Inflammatory macrophage treated with lipopolysaccharide for 4 hours (primary cell): ENCODE data around the gene EIF4EBP2.

Experiments
- DNase-seq: peaks from one replicate; pipeline ENCODE4 v3.0.0-alpha.2; 2020

Gene EIF4EBP2

GRCh38 chr10:70462349-70462984 lies 58.5 kb downstream of the EIF4EBP2 start:
- DNase-seq = no peak

DNA sequence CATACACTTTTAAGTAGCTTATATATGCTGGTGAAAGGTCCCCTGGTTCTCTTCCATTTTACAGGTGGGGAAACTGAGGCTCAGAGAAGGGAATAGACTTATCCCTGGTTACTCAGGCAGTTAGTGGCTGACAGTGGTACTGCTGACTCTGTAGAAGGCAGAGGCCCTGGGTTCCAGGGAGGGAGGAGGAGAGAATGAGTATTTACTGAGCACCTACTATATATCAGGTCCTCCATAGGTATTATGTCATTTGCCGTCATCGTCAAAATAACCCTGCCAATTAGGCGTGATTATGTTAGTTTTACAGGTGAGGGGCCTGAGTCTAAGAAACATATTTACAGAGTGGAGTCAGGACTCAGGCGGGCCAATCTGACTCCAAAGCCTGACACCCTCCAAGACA lies 61.3 kb downstream of the EIF4EBP2 start:
- no peak for DNase-seq

DNA sequence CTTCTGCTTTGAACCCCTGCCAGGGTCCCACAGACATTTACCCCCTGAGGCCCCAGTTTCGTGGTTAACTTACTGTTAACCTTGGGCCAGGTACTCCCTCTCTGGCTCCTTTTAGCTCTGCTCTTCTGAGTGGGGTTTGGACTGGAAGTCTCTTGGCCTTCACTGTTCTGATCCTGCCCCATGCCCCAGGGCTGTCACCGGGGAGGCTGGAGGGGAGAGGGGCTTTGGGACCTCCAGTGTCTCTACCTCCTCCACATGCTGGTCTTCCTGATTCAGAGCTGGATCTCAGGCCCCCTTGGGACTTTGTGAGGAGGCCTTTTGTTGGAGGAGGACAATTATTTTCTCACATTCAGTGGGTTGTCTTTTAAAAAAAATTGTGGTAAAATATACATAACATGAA lies 61.9 kb downstream of the EIF4EBP2 start:
- no peak for DNase-seq

DNA sequence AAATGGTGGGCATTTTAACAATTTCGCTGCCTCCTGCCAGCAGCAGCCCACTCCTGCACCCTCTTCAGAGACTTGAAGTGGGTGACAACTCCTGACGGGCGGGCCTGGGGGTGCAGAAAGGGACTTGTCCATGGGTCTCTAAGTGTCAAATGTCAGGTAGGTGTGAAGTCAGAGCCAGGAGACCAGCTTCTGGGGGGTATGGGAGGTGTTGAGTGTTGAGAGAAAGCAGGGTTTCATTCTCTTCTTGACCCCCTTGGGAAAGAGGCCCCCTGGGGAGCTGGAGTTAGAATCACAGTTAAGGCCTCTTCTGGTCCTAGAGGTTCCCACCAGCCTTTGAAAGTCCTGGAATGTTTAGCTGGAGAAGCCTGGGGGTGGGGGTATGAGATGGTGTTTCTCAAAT lies 63.0 kb downstream of the EIF4EBP2 start:
- no peak for DNase-seq

DNA sequence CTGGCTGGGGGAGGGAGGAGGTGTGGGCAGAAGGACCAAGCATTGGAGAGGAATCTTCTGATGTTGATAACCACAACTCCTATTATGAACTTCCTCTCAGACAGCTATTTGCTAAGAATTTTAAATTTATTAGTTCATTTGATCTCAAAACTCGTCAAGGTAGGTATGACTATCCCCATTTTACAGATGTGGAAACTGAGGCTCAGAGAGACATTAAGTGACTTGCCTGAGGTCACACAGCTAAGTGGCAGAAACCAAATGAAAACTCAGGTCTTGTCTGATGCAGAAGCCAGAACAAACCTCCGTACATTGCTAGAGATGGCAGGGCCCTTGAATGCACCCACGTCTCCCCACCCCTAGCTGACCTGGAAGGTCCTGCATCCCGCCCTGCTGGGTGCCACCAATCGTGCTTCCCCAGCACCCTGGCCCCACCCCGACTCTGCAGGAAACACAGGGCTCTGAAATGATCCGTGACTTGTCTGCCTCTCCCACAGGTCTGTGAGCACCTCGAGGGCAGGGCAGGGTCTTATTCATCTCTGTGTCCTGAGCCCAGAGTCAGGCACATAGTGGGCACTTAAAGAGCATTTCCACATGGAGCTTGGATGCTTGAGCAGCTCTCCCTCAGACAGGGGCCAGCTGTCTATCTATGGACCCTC lies 69.0 kb downstream of the EIF4EBP2 start:
- no peak for DNase-seq

DNA sequence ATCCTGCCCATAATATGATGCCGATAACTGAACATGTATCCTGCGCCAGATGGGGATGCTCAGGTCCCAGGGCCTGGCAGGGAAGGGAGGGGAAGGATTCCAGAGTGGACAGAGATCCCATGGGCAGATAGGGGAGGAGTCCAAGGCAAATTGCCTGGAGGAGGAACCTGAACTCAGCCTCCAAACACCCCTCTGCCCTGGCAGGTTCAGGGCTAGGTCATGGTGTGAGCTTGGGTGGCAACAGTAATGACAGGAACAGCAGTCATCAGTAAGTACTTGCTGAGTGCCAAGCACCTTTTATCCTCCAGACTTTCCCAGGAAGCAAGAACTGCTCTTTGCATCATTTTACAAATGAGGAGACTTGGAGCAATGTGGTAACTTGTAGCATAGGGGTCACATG lies 70.8 kb downstream of the EIF4EBP2 start:
- no peak for DNase-seq

DNA sequence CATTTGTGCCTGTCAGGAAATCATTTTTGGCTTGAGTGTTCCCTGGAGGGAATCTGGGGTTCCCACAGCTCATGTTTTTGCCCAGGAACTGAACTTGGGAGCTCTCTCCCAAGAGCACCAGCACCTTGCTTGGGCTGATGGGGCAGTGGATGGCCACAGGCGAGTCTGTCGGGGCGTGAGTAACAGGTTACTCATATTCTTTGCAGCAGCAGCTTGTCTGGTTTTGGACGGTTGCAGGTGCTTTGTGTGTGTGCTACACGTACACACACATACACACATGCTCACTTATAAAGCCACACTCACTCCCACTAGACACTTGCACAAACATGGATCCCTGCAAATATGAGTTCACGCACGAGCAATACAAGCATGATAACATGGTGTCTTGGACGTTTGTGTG lies 71.7 kb downstream of the EIF4EBP2 start:
- no peak for DNase-seq

DNA sequence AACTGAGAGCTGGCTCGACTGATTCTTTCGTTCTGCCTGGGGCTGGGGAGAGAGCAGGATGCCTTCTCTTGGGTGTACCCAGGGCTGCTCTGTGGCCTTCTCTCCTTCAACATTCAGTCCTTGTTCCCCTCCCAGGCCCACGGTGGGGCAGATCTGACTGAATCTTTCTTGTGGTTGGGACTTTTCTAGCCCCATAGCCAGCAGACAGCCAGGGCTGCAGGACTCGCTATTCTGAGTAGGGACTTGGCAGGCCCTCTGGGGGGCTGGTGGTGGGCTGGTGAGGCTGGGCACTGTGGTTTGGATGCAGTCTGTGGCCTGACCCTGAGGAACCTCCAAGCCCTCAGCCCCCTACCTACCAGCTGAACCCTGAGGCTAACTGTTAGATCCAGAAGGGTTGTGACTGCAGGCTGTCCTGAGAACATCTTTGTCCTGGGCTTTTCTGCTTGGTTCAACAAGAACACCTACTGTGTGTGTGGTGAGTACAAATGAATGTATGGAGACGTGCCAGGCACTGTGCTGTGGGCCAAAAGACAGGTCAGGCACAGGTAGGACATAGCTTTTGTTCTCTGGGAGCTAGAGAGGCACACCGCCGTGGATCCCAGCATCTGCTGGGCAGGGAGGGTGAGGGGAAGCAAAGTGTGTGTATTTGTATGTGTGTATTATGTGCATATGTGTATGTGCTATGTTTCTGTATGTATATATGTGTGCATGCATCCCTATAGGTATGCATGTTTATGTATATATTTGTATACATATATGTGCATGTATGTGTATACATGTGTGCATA lies 72.5 kb downstream of the EIF4EBP2 start:
- no peak for DNase-seq

GRCh38 chr10:70477661-70478162 lies 73.8 kb downstream of the EIF4EBP2 start:
- DNase-seq = no peak
